Prostate gland (tissue), 2 donors: ENCODE measurements around the gene TF.

ENCODE experiments used
- CTCF ChIP-seq, 4 experiments: fragments of 200-600 bp in 2 of 4; fragments of 450-650 bp in 2 of 4; sonication (generic) in 2 of 4; IDR thresholded peaks; 1 replicate in 3 of 4; 2 replicates in 1 of 4; pipeline ENCODE4 v1.5.1; 2016 to 2019; ENCODE audit warnings: antibody characterized with exemption in 4 of 4, mild to moderate bottlenecking in 2 of 4, moderate library complexity in 2 of 4
- POLR2A ChIP-seq: fragments of 450-650 bp; IDR thresholded peaks from one replicate; pipeline ENCODE4 v1.6.1; 2016; ENCODE audit warnings: antibody characterized with exemption, mild to moderate bottlenecking
- POLR2AphosphoS5 ChIP-seq: sonication (generic); formaldehyde crosslinking; IDR thresholded peaks from one replicate; pipeline ENCODE4 v1.6.1; 2017; ENCODE audit warnings: antibody characterized with exemption

GRCh38 chr3:133763797-133764683, 17.8 kb downstream of the TF start:
- TF ChIP-seq CTCF (IDR thresholded peaks at IDR 0.05) (no peak), POLR2A (no peak), POLR2AphosphoS5 (no peak)
